ENCODE results near the gene BORCS6.

Gene BORCS6

DNA sequence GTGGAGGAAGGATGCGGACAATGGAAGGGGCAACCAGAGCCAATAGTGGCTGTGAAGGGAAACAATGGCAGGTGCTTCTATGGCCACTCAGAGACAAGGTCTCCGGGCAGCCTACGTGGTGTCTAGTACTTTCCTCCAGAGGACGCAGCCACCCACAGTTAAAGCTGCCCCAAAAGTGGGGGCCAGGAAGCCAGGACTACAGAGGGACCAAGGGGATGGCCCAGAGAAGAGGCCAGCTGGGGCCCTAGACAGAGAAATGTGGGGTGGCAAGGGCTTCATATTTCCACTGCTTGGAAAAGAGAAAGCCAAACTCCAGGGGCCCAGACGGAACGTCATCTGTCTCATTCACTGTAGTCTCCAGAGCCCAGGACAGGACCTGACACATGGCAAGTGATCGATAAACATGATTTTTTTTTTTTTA, 36.9 kb downstream of the BORCS6 start:
- no peak overlapping the region for H3K4me3 ChIP-seq (IDR thresholded peaks at IDR 0.05; ENCODE audit: insufficient read depth, low read depth, low read length)

DNA sequence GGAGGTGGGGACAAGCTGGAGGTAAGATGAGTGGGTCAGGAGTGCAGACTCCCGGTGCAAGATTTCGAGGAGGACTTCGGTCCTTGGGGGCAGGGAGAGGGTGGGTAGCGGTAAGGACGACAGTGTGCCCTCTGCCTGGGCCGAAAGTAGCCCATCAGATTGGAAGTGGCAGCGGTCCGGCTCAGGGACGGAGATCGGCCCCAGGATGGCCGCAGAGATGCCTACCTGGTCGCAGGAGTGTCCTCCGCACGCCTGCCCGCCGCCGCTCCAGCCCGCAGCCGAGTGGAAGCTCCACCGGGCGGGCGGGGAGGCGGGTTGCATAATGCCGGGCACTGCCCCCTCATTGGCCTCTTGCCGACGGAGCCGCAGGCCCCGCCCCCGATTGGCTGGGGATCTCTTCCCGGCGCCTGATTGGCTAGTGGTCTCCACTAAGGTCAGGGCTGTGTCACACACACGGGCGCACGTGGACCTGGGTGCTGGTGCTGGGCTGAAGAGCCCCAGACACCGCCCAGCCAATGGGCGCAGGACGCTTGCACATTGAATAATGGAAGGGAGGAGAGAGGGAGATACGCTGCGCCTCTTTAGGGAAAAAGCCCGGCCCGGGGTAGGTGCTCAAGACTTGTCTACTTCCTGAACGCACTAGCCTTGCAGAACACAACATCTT, 37.7 kb downstream of the BORCS6 start, which contains the start of gene PER1:
PER1 (minus strand) TSS at position 293 of the 664 bp plus-strand sequence. CDS start 1,698 bp downstream, outside the sequence.
- Histone ChIP-seq H3K4me2 (peak within 1 kb of the TSS; percentile 33), H4K20me1 (ENCODE audit: insufficient read depth) (no peaks in the 10 kb centered on the region), H3K27me3 (ENCODE audit: insufficient read depth, low read depth) (no peaks in the 10 kb centered on the region), H2AFZ (ENCODE audit: low read depth) (no peak within 1 kb of the TSS), H3K4me1 (ENCODE audit: low read depth, poor library complexity, severe bottlenecking) (no peaks in the 10 kb centered on the region), H3K9ac (peak within 1 kb of the TSS; percentile 6; the same call in 1 of the 2 replicates), H3K27ac (0 out of 2 replicates have a peak within 1 kb of the TSS, but pooled peaks have one; percentile 11), H3K79me2 (ENCODE audit: insufficient read depth, low read depth) (no peaks in the 10 kb centered on the region), H3K4me3 (IDR thresholded peaks at IDR 0.05; ENCODE audit: insufficient read depth, low read depth, low read length) (no peak within 1 kb of the TSS), H3K36me3 (ENCODE audit: insufficient read depth) (no peaks in the 10 kb centered on the region)
- TF ChIP-seq, protein P1, sequence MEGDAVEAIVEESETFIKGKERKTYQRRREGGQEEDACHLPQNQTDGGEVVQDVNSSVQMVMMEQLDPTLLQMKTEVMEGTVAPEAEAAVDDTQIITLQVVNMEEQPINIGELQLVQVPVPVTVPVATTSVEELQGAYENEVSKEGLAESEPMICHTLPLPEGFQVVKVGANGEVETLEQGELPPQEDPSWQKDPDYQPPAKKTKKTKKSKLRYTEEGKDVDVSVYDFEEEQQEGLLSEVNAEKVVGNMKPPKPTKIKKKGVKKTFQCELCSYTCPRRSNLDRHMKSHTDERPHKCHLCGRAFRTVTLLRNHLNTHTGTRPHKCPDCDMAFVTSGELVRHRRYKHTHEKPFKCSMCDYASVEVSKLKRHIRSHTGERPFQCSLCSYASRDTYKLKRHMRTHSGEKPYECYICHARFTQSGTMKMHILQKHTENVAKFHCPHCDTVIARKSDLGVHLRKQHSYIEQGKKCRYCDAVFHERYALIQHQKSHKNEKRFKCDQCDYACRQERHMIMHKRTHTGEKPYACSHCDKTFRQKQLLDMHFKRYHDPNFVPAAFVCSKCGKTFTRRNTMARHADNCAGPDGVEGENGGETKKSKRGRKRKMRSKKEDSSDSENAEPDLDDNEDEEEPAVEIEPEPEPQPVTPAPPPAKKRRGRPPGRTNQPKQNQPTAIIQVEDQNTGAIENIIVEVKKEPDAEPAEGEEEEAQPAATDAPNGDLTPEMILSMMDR (conservative IDR thresholded peaks at IDR 0.05; ENCODE audit: low read depth, low read length), result no peak

More for the DNA sequence above, 36.9 kb downstream of the BORCS6 start:
- no peak overlapping the region for H3K4me2 ChIP-seq
- no peaks in the 10 kb centered on the region for H3K27me3 ChIP-seq (ENCODE audit: insufficient read depth, low read depth)
- H4K20me1 ChIP-seq (ENCODE audit: insufficient read depth), result no peaks in the 10 kb centered on the region
- no peak overlapping the region for H3K27ac ChIP-seq
- H3K4me1 ChIP-seq (ENCODE audit: low read depth, poor library complexity, severe bottlenecking), result no peaks in the 10 kb centered on the region
- no peak overlapping the region for H2AFZ ChIP-seq (ENCODE audit: low read depth)
- TF ChIP-seq, protein P1 (conservative IDR thresholded peaks at IDR 0.05; ENCODE audit: low read depth, low read length), result no peak
- no peaks in the 10 kb centered on the region for H3K79me2 ChIP-seq (ENCODE audit: insufficient read depth, low read depth)
- no peak overlapping the region for H3K9ac ChIP-seq
- no peaks in the 10 kb centered on the region for H3K36me3 ChIP-seq (ENCODE audit: insufficient read depth)

DNA sequence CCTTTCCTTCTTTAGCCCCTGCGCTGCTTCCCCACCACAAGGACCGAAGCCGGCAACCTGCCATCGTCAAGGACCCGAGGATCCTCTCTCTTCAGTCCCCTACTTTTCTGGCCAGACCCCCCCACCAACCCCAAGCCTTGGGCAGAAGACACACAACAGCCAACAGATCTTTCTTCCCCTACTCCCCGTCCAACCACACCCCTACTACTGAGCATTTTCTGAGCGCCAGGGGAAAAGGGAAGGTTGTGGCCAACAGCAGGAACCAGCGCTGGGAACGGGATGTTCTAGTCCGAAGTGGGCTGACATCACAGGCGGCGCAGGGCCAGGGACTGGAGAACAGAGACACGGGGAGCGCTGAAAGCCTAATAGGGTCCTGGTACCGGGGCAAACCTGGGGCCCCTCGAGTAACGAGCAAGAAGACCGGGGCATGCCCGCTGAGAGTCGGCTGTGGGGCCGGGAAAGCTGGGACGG, 38.3 kb downstream of the BORCS6 start:
- H4K20me1 ChIP-seq (ENCODE audit: insufficient read depth), result no peaks in the 10 kb centered on the region
- TF ChIP-seq, protein P1 (conservative IDR thresholded peaks at IDR 0.05; ENCODE audit: low read depth, low read length), result no peak
- no peak overlapping the region for H2AFZ ChIP-seq (ENCODE audit: low read depth)
- H3K36me3 ChIP-seq (ENCODE audit: insufficient read depth), result no peaks in the 10 kb centered on the region
- peak overlapping the region; percentile 6; the same call in 1 of the 2 replicates for H3K9ac ChIP-seq
- no peak overlapping the region for H3K4me3 ChIP-seq (IDR thresholded peaks at IDR 0.05; ENCODE audit: insufficient read depth, low read depth, low read length)
- 0 out of 2 replicates have a peak overlapping the region, but pooled peaks have one; percentile 11 for H3K27ac ChIP-seq
- H3K27me3 ChIP-seq (ENCODE audit: insufficient read depth, low read depth), result no peaks in the 10 kb centered on the region
- H3K4me2 ChIP-seq, result peak overlapping the region; percentile 33
- H3K79me2 ChIP-seq (ENCODE audit: insufficient read depth, low read depth), result no peaks in the 10 kb centered on the region
- no peaks in the 10 kb centered on the region for H3K4me1 ChIP-seq (ENCODE audit: low read depth, poor library complexity, severe bottlenecking)

DNA sequence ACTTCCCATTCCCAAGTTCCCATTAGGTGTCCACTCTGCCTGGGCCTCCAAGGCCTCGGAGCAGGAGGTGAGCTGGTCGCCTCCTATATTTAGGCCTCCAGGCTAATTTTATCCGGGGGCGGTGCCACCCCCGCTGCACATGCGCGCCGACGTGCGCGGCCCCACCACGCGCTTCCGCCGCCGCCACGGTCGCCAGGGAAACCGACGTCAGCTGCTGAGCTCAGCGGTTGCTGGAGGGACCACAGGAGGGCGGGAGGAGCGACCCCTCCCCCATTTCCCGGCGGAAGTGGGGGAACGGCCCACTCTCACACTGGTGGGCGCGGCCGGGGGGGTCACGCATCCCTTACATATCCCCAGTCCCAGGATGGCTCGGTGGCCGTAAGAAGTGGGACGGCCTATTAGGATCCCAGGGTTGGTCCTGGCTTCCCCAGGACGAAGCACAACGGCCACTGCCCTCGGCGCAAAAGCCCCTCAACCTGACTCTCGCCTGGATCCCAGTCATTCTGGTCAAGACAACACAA, 38.8 kb downstream of the BORCS6 start:
- Histone ChIP-seq H3K27me3 (ENCODE audit: insufficient read depth, low read depth) (no peaks in the 10 kb centered on the region), H3K79me2 (ENCODE audit: insufficient read depth, low read depth) (no peaks in the 10 kb centered on the region), H3K27ac (0 out of 2 replicates have a peak overlapping the region, but pooled peaks have one; percentile 11), H3K4me1 (ENCODE audit: low read depth, poor library complexity, severe bottlenecking) (no peaks in the 10 kb centered on the region), H4K20me1 (ENCODE audit: insufficient read depth) (no peaks in the 10 kb centered on the region), H3K4me3 (IDR thresholded peaks at IDR 0.05; ENCODE audit: insufficient read depth, low read depth, low read length) (no peak overlapping the region), H3K9ac (no peak overlapping the region), H3K36me3 (ENCODE audit: insufficient read depth) (no peaks in the 10 kb centered on the region), H2AFZ (ENCODE audit: low read depth) (no peak overlapping the region), H3K4me2 (peak overlapping the region; percentile 33)
- TF ChIP-seq, protein P1 (conservative IDR thresholded peaks at IDR 0.05; ENCODE audit: low read depth, low read length), result no peak

Data from KMS-11 (cell line).